NOMO-1 treated with dmso at 0.1 percent for 144 hours (cell line): ENCODE data around the gene RPH3AL.
"Not testable (repeated sequence)": the region's sequence is repeated elsewhere in the genome, so short reads cannot be mapped to it uniquely, and the experiment has no call there.

Experiments
- DNase-seq: peaks from one replicate; lab custom pipeline; 2025; ENCODE audit not compliant: unreplicated experiment; lab: John Stamatoyannopoulos, UW

RPH3AL gene

DNA sequence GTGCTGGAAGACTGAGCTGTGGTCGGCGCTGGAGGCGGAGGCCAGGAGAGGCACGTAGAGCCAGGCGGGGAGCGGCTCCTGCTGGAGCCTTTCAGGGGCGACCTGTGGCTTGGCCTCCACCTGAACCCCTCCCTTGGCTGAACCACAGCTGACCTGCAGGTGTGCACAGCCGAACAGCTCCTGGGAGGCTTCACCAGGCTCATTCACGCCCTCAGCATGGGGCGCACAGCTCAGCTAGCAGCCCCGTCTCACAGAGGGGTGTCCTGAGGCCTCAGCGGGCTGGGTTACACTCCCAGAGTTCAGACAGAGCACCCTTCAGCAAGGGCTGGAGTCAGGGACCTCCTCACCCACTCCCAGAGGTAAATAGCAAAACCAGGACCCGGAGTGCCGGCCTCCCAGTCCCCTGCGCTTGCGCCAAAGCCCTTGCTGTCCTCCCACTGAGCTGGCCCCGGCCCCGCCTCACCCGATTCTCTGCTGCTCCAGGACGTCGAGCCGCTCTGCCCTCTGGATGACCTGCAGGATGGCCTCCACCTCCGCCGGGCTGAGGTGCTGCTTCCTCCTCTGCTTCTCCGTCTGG, 31.7 kb downstream of the RPH3AL start:
- DNase-seq: no peak

- no peak for DNase-seq
Observed at GRCh38 chr17:320139-320538, 32.5 kb downstream of the RPH3AL start.

DNA sequence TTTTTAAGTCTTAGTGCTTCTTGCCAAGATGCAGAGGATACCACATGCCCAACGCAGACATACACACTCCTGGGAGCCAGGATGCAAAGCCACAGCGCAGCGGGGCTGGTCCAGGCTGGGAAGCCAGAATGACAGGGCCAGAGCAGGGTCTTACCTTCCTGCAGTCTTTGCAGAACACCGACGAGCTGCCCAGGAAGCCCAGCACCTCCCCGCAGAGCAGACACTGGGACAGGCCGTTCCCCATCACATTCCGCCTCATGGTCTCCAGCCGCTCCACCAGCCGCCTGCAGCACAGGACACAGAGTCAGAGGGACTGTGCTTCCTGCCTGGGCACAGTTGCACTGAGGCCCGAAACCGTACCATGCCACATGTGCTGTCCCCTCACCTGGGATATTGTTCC, 33.3 kb downstream of the RPH3AL start:
- DNase-seq: no peak

DNA sequence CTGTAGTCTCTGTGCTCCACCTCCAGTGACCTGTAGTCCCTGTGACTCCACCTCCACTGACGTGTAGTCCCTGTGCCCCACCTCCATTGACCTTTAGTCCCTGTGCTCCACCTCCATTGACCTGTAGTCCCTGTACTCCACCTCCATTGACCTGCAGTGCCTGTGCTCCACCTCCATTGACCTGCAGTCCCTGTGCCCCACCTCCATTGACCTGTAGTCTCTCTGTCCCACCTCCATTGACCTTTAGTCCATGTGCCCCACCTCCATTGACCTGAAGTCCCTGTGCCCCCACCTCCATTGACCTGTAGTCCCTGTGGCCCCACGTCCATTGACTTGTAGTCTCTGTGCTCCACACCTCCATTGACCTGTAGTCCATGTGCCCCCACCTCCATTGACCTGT, 35.5 kb downstream of the RPH3AL start:
- DNase-seq: not testable (repeated sequence)

- DNase-seq: not testable (repeated sequence)
Observed at GRCh38 chr17:315399-315798, 37.2 kb downstream of the RPH3AL start.

DNA sequence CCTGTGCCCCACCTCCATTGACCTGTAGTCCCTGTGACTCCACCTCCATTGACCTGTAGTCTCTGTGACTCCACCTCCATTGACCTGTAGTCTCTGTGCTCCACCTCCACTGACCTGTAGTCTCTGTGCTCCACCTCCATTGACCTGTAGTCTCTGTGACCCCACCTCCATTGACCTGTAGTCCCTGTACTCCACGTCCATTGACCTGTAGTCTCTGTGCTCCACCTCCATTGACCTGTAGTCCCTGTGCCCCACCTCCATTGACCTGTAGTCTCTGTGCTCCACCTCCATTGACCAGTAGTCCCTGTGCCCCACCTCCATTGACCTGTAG, 38.0 kb downstream of the RPH3AL start:
- not testable (repeated sequence) for DNase-seq

GRCh38 chr17:313911-314613, 38.5 kb downstream of the RPH3AL start:
- no peak for DNase-seq

- no peak for DNase-seq
Observed at GRCh38 chr17:313231-313630, 39.4 kb downstream of the RPH3AL start.

- no peak for DNase-seq
Observed at GRCh38 chr17:312476-313148, 40.0 kb downstream of the RPH3AL start.

- DNase-seq: no peak
Observed at GRCh38 chr17:311119-311782, 41.4 kb downstream of the RPH3AL start.

GRCh38 chr17:310111-311010, 42.2 kb downstream of the RPH3AL start:
- DNase-seq: no peak

DNA sequence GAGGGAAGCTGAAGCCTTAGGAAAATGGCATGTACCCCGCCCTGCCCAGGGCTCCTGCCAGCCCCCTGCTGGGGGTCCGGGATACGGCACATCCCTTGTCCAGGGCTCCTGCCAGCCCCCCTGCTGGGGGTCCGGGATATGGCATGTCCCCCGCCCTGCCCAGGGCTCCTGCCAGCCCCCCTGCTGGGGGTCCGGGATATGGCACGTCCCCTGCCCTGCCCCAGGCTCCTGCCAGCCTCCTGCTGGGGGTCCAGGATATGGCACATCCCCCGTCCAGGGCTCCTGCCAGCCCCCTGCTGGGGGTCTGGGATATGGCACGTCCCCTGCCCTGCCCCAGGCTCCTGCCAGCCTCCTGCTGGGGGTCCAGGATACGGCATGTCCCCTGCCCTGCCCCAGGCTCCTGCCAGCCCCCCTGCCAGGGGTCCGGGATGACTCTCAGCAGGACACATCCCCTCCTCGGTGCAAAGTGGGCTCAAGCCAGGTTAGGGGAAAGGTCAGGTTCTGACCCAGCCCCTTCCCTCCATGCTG, 43.2 kb downstream of the RPH3AL start:
- no peak for DNase-seq

DNA sequence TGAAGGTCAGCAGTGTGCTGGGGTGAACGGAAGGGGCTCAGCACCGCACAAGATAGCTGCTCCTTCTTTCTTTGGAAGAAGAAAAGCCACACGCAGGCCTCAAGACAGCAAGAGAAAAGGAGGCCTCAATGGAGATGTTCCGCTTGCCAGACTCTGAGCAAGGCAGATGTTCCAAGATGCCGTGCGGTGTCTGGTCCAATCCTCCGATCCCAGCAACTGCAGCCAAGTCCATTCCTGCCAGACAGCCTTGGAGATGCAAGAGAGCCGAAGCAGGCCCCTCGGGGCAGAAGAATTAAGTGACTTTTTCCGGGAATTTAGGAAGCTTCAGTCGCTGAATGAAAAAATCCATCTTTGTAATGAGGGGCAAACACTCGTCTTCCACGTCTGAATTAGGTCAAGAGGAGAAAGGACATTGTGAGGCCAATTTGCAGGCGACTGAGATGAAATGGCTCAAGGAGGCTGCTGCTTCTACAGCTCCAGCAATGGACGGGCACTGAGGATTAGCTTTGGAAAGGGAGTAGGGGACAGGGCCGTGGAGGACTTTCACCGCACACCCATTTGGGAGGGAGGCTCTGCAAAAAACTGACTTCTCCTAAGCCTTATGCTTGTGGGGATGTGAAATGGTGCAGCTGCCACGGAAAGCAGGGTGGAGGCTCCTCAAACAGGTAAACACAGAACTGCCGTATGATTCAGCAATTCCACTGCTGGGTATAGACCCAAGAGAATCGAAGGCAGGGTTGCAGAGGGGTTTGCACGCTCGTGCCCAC, 44.7 kb downstream of the RPH3AL start:
- DNase-seq: no peak

- no peak for DNase-seq
Observed at GRCh38 chr17:307295-307691, 45.3 kb downstream of the RPH3AL start.

DNA sequence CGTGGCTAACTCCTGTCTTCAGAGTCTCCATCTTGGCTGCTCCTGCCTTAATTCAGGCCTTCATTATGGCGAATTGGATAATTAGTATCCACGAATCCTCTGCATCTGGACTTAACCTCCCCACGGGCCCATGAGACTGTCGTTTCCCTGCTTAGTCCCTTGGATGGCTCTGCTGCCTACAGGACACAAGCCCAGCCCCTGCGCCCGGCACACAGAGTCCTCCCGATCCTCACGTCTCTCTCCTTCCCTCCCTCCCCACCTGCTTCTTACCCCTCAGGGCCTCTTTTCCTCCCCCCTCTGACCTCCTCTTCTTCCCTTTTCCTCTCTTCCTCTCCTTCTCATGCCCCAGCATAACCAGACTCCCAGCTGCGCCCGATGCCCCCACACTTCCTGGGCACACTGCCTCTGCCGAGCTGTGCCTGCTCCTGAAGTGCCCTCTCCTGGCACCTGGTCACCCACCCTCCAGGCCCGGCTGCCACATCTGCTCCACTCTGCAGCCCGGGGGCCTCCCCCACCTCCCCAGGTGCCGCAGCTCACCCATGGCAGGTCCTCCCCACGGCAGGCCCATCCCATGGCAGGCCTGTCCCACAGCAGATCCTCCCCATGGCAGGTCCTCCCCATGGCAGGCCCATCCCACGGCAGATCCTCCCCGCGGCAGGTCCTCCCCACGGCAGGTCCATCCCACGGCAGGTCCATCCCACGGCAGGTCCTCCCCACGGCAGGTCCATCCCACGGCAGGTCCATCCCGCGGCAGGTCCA, 45.9 kb downstream of the RPH3AL start:
- no peak for DNase-seq

DNA sequence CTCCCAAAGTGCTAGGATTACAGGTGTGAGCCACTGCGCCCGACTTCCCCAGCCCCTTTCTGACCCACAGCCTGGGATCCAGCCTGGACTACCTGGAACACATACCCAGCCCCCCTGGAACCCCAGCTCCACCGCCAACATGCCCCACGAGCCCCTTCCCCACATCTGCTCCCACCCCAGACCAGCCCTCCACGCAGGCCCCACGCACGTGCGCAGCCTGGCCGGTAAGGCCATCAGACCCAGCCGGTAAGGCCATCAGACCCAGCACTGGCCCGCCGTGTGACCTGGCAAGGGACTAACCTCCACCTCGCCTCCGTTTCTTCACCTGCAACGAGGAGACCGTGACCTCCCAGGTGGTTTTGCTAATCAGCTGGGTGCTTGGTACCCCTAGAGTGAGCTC, 46.5 kb downstream of the RPH3AL start:
- no peak for DNase-seq

- DNase-seq: no peak
Observed at GRCh38 chr17:305090-305976, 47.3 kb downstream of the RPH3AL start.

DNA sequence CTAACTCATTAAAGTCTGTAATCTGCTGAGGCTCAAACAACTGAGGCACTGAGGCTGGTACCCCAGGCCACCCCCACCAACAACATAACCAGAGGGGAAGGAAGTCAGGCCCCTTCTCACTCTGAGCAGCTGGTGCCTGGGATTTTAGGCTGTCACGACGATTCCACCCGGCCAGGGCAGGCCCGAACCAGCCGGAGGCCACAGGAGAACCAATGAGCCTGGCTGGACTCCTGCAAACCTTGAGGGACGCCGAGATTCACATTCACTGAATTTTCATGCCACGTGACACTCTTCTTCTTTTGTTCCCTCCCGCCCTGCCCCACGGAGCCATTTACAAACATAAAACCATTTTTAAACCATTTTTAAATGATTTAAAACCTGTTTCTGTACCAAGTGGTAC, 48.1 kb downstream of the RPH3AL start:
- no peak for DNase-seq
